GM12878 (cell line): ENCODE results near the gene PTCD1. TPM values are rescaled to one million over a fixed set of nuclear protein-coding genes. Genes with fewer than 3 reads are reported as not detected.

Source experiments
- BACH1 ChIP-seq: fragments of 450-650 bp; IDR thresholded peaks from 2 replicates; pipeline ENCODE4 v1.6.1; 2017; ENCODE audit warnings: mild to moderate bottlenecking, borderline replicate concordance
- BCL3 ChIP-seq: IDR thresholded peaks from 2 replicates; pipeline ENCODE4 v1.6.1; 2011; ENCODE audit warnings: borderline replicate concordance, low read depth, mild to moderate bottlenecking, moderate library complexity, low read length; ENCODE audit not compliant: insufficient read depth, poor library complexity, severe bottlenecking
- CBX5 ChIP-seq: sonication (generic); IDR thresholded peaks from 2 replicates; pipeline ENCODE4 v1.6.1; 2016; ENCODE audit warnings: low read depth, moderate library complexity, mild to moderate bottlenecking, inconsistent platforms
- CREM ChIP-seq: IDR thresholded peaks from 2 replicates; pipeline ENCODE4 v1.6.1; 2014; ENCODE audit warnings: antibody characterized with exemption, low read depth
- CUX1 ChIP-seq: IDR thresholded peaks from 2 replicates; pipeline ENCODE4 v1.6.1; 2012; ENCODE audit warnings: improper control_type of control experiment, low read depth, low read length; ENCODE audit not compliant: insufficient replicate concordance
- E2F8 ChIP-seq: fragments of 450-650 bp; IDR thresholded peaks from 2 replicates; pipeline ENCODE4 v1.6.1; 2018; ENCODE audit warnings: mild to moderate bottlenecking, low read depth, moderate library complexity; ENCODE audit not compliant: partially characterized antibody
- FOS ChIP-seq: IDR thresholded peaks from 3 replicates; pipeline ENCODE4 v1.6.1; 2011; ENCODE audit warnings: borderline replicate concordance; ENCODE audit not compliant: insufficient read length; ENCODE audit errors: extremely low read depth
- MEF2A ChIP-seq: IDR thresholded peaks from 2 replicates; pipeline ENCODE4 v1.6.1; 2011; ENCODE audit warnings: low read depth, mild to moderate bottlenecking, low read length, moderate library complexity; ENCODE audit not compliant: insufficient read depth
- NFYA ChIP-seq: IDR thresholded peaks from 2 replicates; pipeline ENCODE4 v1.6.1; 2011; ENCODE audit warnings: low read depth, mild to moderate bottlenecking, low read length, improper control_type of control experiment, borderline replicate concordance
- NR2F1 ChIP-seq: fragments of 450-650 bp; conservative IDR thresholded peaks from 2 replicates; pipeline ENCODE4 v1.6.1; 2017; ENCODE audit warnings: mild to moderate bottlenecking
- RAD21 ChIP-seq: IDR thresholded peaks from 2 replicates; pipeline ENCODE4 v1.6.1; 2011; ENCODE audit warnings: mild to moderate bottlenecking, low read depth, low read length, moderate library complexity; ENCODE audit not compliant: insufficient read depth
- RCOR1 ChIP-seq: conservative IDR thresholded peaks from 2 replicates; pipeline ENCODE4 v1.6.1; 2012; ENCODE audit warnings: low read depth, low read length, improper control_type of control experiment
- REST ChIP-seq: IDR thresholded peaks from 2 replicates; pipeline ENCODE4 v1.6.1; 2012; ENCODE audit warnings: mild to moderate bottlenecking, low read depth, low read length
- SMARCA5 ChIP-seq: fragments of 450-650 bp; IDR thresholded peaks from 2 replicates; pipeline ENCODE4 v1.6.1; 2017; ENCODE audit warnings: mild to moderate bottlenecking
- ZZZ3 ChIP-seq: IDR thresholded peaks from 2 replicates; pipeline ENCODE4 v1.6.1; 2011; ENCODE audit warnings: low read depth; ENCODE audit not compliant: control insufficient read depth, insufficient read length
- polyA plus RNA-seq, 11 experiments: library from polyadenylated mRNA; depleted of rRNA in 4 of 11; unstranded in 6 of 11; stranded (reverse) in 5 of 11; fragments of >200 nt; fragmentation: Nextera tagmentation in 4 of 11; fragmentation: Illumina TruSeq in 1 of 11; extraction: Ambion mirVana in 4 of 11; extraction: Trizol in 1 of 11; gene quantifications; 1 replicate in 1 of 11; 2 replicates in 10 of 11; pipeline versions ENCODE4 v1.2.1 to v1.2.3, GENCODE V29; 2011 to 2016; ENCODE audit warnings: inconsistent platforms in 2 of 11, missing spikeins in 2 of 11, low read depth in 1 of 11
- total RNA-seq, 4 experiments: library from RNA; depleted of rRNA in 3 of 4; stranded (reverse); fragments of >200 nt in 3 of 4; fragmentation: Illumina TruSeq in 1 of 4; extraction: Trizol in 1 of 4; gene quantifications; 2 replicates each; pipeline versions ENCODE4 v1.2.1 to v1.2.3, GENCODE V29; 2013 to 2021

Gene PTCD1
- total and polyA plus RNA-seq, 10 of the 15 experiments (the other 5 are each of a cell fraction or from before 2014, with no cell fraction given) = 0.26 to 9.7 (median 5.0) TPM

GRCh38 chr7:99380823-99381663 lies 57.6 kb downstream of the PTCD1 start (continued):
- TF ChIP-seq BCL3 (peak; percentile 60), E2F8 (no peak), CREM (peak; percentile 64; the same call in 1 of the 2 replicates), NR2F1 (peak; percentile 81), RAD21 (no peak), FOS (no peak), CBX5 (no peak), REST (no peak), ZZZ3 (no peak), CUX1 (no peak), MEF2A (0 out of 2 replicates have a peak, but pooled peaks have one; percentile 67), NFYA (no peak), SMARCA5 (peak; percentile 45; the same call in 1 of the 2 replicates), RCOR1 (no peak), BACH1 (no peak; the same call in 1 of the 2 replicates)
